GM21529 (cell line): Measurements from ENCODE around the gene SNAPC4.
"Not testable (repeated sequence)": the region's sequence is repeated elsewhere in the genome, so short reads cannot be mapped to it uniquely, and the experiment has no call there.

Experiments
- ATAC-seq: cut with Tn5 transposase; IDR thresholded peaks from one replicate; pipeline ENCODE4 v1.9.1; 2021; ENCODE audit not compliant: unreplicated experiment

SNAPC4 gene

DNA sequence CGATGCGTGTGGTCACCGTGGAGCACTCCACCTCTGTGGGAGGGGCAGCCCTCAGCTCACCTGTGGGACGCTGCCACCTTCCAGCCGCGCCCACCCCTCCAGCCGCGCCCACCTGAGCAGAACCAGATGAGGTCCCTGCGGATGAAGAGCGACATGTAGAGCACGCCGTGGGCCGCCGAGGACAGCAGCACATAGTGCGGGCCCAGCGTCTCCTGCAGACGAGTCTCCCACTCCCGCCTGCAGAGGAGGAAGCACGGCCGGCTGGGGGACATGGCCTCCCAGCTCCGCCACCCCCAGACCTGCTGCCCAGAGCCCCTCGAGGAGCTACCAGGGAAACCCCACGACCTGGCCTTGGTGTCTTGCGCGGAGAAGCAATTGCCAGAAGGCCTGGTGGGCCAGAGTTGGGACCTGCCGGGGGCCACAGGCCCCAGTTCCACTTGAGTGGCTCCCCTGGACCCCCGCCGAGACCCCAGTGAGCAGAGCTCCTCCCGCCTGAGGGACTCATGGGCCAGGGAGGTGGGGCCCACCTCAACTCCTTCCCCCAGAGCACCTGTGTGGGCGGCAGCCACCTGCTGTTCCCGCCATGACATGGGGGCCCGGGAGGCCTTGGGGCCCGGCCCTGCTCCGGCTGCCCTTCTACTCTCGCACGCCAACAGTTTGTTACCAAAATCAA is 33.2 kb upstream of the SNAPC4 start:
- ATAC-seq: no peak

DNA sequence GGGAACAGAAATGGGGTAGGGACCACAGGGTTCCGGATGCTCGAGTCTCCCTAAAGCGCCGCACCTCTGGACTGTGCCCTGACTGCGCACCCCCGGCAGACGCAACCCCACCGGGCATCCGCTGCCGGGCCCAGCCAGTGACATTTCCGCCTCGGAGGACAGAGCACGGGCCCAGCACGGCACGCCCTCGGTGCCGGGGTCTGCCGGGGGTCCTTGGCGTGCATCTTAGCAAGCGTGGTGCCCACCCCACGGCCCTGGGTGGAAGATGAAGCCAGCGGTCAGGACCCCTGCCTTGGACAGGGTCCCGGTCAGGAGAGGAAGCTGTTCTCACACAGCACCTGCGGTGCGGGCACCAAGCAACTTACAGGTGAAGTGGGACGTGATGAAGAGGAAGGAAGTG is 32.6 kb upstream of the SNAPC4 start:
- no peak for ATAC-seq

DNA sequence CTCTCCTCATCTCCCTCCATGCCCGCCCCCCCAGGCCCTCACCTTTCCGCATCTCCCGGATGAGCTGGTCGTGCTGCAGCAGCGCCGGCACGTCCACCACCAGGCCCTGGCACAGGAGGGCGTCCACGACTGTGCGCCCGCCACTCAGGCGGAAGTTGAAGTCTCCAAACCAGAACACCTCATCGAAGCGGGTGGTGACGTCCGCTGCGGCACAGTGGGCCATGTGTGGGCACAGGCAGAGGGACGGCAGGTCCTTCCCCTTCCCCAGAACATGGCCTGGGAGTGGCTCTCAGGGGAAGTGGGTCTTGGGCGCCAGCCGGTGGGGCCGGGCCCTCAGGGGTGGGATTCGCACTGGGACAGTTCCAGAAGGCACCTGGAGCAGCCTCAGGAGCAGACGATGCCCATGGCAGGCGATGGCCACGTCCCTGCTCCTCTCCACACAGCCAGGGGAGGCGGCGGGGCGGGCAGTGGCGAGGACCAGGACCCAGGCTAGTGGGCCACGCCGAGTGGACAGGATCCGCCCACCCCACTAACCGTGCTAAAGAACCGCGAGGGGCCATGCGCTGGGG is 31.9 kb upstream of the SNAPC4 start:
- no peak for ATAC-seq

DNA sequence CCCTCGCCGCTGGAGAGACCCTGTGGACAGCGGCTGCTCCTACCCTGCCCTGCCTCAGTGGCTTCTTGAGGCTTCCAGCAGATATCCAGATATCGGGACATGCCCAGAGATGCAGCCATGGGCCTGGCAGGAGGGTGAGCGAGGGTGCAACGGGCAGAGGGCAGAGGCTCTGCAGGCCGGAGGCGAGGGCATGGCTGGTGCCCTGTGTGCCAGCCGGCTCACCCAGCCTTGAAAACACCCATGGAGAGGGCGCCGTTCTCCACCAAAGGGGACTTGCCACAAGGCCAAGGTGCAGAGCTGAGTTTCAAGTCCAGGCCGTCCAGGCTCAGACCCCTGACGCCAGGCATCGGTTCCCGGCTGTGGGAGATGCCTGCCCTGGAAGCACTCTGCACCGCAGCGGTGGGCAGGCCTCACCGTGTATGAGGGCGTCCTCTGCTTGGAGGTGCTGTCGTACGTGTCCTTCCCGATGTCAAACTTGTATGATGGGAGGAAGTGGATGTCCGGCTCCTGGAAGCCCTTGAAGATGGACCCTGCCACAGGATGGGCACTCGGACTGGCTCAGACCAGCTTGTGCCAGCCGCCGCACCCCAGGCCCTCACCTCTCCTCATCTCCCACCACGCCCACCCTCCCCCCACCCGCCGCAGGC is 30.7 kb upstream of the SNAPC4 start:
- no peak for ATAC-seq

DNA sequence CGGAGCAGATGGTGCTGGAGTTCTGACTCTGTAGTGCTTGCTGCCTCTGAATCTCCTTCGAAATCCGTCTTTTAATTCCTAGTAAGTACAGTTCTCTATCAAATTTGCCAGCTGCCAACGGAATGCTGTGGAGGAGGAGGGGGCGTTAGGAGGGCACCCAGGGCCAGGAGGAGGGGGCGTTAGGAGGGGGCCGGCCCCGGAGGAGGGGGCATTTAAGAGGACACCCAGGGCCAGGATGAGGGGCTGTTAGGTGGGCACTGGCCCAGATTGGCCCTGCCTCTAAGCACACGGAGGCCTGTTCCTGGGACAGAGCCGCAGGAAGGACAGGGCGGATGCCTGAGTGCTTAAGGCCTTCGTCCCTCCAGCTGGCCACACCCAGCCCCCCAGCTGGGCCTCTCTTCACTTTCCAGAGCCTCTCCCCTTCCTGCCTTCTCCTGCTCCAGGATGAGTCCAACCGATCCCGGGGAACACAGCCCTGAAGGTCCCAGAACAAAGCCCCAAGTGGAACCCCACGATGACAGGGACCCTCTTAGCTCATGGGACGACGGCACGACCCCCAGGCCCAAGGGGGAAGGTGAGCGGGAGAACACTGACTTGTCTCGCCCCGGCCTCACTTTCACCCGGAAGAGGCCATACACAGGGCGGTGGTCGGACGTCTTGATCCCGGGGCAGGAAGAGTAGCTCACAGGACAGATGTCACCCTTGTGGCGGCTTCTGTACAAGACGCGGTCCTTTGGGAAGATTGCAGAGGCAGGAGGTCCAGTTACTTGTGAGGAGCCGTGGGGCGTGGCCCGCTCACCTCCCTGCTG is 29.9 kb upstream of the SNAPC4 start:
- ATAC-seq: no peak

DNA sequence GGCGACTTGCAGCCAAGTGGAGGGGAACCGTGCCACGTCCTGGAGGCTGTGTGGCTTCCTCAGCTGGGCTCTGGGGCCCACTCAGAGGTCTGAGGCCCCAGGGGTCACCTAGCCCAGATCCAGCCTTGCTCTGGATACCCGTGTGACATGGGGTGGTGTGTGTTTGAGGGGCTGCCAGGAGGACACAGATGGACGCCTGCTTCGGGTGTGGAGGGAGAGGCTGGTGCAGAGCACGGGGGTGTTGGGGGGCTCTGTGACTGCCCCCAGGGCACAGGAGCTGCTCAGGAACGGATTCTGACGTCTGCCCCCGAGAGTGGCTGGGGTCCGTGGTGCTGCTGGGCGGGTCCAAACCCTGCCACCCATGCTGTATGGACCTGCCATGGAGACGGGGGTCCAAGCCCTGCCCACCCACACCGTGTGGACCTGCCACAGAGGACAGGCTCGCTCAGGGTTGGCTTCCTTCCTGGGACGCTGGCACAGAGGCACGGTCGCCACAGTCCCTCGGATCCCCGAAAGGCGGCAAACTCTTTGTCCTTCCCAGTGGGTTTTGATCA is 29.2 kb upstream of the SNAPC4 start:
- ATAC-seq: no peak

DNA sequence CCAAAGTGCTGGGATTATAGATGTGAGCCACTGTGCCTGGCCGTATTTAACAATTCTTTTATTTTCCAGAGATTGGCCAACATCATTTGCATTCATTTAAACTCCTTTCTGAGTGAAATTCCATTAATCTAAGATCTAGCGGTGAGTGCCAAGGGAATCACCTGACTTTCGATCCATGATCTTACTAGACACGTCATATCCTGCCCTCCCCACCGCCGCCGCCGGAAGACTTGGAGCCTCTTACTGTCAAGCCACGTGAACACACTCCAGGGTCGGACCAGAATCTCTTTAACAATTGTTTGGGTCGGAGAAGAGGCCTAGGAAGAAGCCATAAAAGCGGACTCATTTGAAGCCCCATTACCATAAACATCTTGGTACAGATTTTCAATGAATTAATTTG is 26.8 kb upstream of the SNAPC4 start:
- ATAC-seq: no peak

DNA sequence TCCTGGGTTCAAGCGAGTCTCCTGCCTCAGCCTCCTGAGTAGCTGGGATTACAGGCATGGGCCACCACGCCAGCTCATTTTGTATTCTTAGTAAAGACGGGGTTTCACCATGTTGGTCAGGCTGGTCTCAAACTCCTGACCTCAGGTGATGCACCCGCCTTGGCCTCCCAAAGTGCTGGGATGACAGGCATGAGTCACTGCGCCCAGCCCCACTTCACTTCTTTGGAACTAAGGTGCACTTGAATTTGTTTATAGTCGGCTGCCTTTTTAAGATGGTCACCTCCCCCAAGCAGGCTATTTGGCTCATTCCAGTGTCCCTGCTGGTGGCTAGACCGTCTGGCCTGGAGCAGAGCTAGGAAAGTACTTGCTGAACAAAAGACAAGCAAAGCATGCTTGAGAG is 25.4 kb upstream of the SNAPC4 start:
- not testable (repeated sequence) for ATAC-seq

DNA sequence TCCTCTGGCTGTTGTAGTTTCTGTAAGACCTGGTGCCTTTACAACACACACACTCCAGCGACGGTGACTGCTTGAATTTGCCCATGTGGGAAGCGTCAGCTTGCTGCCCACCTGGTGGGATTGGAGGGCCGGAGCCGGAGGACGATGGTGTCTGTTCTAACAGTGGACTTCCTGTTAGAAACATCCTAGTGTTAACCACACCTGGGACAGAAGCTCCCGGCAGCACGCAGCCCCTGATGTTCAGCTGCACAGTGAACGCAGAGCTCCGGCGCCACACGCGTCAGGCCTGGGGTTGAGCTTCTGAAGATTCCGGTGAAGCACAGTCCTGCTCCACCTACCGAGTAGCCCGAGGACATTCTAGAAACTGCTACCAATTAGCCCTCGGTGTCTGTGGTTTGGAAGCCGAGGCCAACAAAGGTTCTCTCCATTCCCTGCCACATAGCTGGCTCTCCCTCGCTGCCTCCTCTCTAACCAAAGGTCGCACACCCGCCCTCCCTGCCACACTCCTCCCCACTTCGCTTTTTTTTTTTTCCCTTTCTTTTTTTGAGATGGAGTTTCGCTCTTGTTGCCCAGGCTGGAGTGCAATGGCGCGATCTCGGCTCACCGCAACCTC is 24.9 kb upstream of the SNAPC4 start:
- ATAC-seq: no peak

DNA sequence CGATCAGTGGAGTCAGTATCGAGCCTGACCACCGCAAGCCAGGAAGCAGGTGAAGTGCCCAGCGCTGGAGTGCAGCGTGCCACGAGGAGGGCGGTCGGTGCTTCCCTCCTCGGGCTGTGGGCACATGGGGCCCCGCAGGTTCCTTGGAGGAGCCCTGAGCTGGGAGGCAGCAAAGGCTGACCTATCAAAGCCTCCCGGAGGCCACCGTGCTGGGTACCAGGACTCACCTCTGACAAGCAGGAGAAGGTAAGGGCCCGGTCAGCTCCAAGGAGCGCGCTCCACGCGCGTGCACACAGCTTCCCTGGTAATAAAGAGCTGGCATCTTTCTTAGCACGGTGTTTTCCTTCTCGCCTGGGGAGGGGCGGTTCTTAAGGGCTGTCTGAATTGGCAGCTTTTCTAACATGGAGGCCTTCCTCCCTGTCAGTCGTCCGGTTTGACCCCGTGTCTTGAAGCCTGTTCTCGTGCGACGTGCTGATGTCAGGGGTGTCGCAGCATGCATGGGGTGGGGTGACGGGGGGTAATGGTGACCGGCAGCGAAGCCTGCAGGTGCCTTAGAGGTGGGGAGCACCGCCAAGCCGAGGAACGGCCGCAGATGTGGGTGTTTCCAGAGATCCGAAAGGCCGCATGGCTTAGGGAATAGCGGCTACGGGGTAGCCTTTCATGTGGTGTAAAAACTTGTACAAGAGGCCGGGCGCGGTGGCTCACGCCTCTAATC is 23.6 kb upstream of the SNAPC4 start:
- no peak for ATAC-seq

DNA sequence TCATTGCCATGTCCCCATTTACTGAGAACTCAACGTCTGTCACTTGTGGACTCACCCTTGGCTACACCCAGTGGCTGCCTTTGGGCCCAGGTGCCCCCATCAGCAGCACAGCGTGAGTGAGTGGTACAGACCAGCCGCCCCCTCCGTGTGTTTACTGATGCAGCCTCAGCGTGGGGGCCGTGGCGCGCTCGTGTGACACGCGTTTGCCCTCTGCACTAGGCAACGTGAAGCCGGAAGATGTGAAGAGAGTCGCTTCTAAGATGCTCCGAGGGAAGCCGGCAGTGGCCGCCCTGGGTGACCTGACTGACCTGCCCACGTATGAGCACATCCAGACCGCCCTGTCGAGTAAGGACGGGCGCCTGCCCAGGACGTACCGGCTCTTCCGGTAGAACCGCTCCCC is 22.9 kb upstream of the SNAPC4 start:
- ATAC-seq: no peak

DNA sequence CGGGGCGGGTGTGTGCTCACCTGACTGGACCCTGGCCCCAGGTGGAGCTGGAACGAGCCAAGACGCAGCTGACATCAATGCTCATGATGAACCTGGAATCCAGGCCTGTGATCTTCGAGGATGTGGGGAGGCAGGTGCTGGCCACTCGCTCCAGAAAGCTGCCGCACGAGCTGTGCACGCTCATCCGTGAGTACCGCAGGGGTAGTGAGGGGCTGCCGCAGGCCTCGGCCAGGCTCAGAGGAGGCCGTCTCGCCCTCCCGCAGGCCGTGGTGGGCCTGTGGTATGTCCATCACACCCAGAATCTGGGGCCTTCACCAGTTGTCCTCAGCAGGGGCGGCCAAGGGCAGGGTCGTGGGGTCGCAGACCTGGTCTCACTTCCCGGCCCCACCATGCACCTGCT is 21.8 kb upstream of the SNAPC4 start:
- ATAC-seq: no peak

DNA sequence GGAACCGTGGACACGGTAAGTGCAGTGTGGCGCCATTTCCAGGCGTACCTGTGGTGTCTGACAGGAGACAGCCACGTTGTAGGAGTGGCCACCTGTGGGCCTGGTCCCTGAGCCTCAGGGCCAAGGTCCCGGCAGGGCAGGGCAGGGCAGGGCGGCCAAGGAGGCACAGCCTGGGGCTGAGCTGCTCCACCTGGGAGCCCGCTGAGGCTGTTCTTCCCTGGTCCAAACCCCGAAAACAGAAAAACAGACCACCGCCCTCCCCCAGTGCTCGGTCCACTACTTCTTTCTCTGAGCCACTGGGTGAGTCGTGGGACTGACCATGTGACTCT is 19.1 kb upstream of the SNAPC4 start:
- no peak for ATAC-seq

DNA sequence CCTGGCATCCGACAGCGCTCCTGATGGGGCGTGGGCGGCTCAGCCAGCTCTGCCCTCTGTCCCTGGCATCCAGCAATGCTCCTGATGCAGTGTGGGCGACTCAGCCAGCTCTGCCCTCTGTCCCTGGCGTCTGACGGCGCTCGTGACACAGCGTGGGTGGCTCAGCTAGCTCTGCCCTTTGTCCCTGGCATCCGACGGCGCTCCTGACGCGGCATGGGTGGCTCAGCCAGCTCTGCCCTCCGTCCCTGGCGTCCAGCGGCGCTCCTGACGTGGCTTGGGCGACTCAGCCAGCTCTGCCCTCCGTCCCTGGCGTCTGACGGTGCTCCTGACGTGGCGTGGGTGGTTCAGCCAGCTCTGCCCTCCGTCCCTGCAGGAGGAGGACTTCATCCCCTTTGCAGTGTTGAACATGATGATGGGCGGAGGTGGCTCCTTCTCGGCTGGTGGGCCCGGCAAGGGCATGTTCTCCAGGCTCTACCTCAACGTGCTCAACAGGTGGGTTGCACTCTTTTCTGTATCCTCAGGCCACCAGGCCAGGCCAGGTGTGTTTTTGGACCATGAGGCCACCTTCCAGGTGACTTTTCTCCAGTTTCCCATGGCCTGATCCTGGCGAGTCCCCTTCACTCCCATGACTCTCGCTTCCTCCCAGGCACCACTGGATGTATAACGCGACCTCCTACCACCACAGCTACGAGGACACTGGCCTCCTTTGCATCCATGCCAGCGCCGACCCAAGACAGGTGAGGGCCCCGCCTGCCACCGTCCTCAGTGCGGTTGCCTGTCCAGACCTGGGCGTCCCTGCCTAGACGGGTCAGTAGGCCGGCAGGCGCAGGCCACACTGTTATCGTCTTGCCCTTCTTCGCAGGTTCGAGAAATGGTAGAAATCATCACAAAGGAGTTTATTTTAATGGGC is 18.5 kb upstream of the SNAPC4 start:
- ATAC-seq: no peak

DNA sequence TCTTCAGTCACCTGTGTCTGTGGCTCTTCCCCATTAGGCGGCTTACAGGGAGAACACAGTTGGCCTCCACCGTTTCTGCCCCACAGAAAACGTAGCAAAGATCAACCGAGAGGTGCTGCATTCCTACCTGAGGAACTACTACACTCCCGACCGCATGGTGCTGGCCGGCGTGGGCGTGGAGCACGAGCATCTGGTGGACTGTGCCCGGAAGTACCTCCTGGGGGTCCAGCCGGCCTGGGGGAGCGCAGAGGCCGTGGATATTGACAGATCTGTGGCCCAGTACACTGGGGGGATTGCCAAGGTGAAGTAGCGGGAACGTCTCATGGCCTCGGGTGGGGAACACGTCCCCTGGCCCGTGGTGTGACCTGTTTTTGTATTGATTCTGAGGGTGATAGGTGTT is 16.9 kb upstream of the SNAPC4 start:
- no peak for ATAC-seq

DNA sequence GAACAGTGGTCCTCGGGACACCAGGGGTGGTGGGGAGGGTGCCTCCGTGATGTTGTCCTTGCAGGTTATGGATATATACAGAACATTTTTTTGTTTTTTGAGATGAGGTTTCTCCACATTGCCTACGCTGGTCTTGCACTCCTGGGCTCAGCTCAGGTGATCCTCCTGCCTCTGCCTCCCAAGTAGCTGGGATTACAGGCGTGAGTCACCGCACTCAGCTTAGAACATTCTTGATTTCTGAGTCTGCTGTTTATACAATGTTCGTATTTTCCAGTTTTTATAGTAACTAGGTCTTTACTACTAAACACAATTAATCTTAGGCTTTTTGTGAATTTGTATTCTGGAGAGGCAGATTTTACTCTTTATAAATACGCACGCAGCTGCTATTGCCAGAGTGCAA is 16.5 kb upstream of the SNAPC4 start:
- no peak for ATAC-seq

DNA sequence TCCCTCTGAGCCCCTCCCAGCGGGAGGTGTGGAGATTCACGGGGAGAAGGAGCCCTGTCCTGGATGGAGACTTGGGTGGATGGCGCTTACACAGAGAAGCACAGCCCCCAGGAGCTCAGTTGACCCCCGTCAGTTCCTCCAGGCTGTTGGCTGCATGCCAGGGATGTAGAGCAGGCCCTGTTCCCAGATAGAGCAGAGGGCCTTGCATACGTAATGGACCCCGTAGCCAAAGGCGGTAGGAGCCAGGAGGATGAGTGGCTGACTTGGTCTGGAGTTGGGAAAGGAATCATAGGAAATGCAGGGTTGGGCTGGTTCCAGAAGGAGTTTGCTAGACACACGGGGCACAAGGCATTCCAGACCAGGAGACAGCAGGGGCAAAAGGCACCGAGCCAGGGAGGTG is 13.0 kb upstream of the SNAPC4 start:
- ATAC-seq: no peak

DNA sequence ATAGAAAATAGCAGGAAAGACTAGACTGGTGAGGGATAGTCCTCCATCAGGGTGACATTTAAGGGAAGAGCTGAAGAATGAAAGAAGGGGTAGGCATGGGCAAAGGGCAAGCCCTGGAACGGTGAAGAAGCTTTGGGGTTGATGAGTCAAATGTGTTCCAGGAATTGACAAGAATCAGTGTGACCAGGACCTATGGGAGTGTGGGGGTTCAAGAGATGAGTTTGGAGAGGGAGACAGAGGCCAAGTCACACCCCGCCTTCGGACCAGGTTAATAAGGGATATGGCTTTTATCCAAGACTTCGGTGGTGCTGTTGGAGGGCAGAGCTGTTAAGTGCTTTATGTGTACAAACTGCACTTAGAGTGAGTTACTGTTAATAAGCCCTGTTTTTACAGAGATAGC is 11.4 kb upstream of the SNAPC4 start:
- no peak for ATAC-seq

DNA sequence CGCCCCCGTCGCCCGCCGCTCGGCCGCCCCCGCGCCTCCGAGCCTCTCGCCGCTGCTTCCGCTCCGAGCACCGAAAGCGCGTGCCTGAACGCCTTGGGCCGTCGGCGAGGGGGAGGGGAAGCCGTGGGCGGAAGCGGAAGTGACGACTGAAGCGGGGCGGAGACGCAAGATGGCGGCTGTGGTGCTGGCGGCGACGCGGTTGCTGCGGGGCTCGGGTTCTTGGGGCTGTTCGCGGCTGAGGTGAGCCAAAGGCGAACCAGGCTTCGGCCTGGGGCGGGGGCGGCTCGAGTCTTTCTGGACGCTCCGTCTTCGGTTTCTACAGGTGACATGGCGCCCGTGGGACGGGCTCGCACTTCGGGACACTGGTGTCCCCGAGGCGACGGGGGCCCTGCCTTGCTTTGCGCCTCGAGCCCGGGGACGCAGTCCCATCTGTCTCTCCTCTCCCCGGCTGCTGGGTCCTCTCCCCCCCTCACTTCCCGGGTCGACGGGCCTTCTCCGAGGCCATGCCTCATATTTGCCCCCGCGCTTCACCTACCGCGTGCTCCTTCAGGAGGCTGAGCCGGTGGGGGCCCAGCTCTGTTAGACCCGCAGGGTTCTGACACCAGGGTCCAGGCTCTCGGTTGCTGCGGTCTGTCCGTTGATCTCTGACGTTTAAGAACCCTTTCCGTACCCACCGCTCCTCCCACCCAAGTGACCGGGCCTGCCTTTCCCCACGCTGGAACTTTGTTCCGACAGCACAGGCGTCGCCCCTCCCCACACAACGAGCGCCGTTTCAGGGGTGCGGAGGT is 10.7 kb upstream of the SNAPC4 start, which contains the start of the genes ENTR1 and PMPCA:
Gene ENTR1, minus strand, starts transcription at position 115 of the 788 bp plus-strand sequence. CDS start 217 bp downstream, outside the sequence.
Gene PMPCA, plus strand, starts transcription at position 159 of the 788 bp plus-strand sequence. Its CDS starts 11 bp downstream, at position 170.
- peak; percentile 79 for ATAC-seq
